WI38 (cell line): ENCODE results near the gene USP14.

Source experiments
- H3K4me3 ChIP-seq: 2 replicates; pipeline ENCODE4 v1.5.1; 2011; ENCODE audit warnings: low read depth, mild to moderate bottlenecking, control low read depth, low read length
- TF ChIP-seq, protein P1 (sequence below): IDR thresholded peaks from 2 replicates; pipeline ENCODE4 v1.5.1; 2012; ENCODE audit warnings: low read depth, mild to moderate bottlenecking, control low read depth, low read length

The USP14 gene

DNA sequence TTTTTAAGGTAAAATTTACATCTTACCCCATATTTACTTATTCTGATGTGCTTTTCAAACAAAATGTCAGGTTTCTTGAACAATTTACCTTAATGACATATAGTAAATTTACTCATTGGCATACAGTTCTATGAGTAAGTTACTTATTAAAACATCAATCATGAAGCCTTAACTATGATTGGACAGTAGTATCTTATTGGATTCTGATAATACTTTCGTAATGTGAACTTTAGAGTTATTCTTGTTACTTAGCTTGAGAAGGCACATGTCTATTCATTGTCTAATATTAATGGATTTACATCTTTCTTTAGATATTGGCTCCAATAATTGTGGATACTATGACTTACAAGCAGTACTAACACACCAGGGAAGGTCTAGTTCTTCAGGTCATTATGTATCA is 51.7 kb downstream of the USP14 start:
- TF ChIP-seq, protein P1, sequence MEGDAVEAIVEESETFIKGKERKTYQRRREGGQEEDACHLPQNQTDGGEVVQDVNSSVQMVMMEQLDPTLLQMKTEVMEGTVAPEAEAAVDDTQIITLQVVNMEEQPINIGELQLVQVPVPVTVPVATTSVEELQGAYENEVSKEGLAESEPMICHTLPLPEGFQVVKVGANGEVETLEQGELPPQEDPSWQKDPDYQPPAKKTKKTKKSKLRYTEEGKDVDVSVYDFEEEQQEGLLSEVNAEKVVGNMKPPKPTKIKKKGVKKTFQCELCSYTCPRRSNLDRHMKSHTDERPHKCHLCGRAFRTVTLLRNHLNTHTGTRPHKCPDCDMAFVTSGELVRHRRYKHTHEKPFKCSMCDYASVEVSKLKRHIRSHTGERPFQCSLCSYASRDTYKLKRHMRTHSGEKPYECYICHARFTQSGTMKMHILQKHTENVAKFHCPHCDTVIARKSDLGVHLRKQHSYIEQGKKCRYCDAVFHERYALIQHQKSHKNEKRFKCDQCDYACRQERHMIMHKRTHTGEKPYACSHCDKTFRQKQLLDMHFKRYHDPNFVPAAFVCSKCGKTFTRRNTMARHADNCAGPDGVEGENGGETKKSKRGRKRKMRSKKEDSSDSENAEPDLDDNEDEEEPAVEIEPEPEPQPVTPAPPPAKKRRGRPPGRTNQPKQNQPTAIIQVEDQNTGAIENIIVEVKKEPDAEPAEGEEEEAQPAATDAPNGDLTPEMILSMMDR: no peak

GRCh38 chr18:210733-211132 is 52.4 kb downstream of the USP14 start:
- TF ChIP-seq, protein P1: no peak
- H3K4me3 ChIP-seq: no peak overlapping the region

More for the DNA sequence above, 51.7 kb downstream of the USP14 start:
- no peak overlapping the region for H3K4me3 ChIP-seq

DNA sequence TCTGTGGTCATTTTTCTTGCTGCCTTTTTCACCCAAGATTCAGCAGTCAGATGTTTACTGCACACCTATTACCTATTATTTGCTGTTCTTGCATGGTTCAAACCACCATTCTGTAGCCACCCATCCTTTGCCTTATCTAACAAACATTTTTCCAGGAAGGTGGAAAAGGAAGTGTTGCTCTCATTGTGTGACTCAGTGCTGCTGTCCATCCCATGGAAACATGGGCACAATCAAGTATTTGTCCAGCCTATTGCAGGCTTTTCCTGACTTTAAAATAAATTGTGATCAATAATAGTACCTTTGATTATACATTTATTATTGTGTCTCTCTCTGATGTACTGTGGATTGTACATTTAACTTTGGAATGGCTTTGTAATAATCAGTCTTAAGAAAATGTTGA is 53.2 kb downstream of the USP14 start:
- TF ChIP-seq, protein P1: no peak
- no peak overlapping the region for H3K4me3 ChIP-seq

DNA sequence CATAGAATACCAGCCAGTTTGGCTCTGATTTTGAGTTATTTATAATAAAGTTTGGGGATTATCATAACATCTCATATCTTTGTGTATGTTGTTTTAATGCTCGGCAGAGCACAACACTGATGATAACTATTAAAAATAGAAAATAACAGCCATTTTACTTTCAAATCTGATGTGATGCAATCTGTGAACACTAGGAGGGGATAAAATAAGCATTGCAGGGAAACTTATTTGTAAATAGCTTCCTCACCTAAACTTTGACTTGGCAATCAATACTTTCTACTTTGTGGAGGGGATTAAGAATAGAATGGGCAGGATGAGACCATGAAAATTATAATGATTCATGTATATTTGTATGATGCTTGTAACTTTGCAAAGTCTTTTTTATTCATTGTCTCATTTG is 54.4 kb downstream of the USP14 start:
- no peak overlapping the region for H3K4me3 ChIP-seq
- TF ChIP-seq, protein P1: no peak

DNA sequence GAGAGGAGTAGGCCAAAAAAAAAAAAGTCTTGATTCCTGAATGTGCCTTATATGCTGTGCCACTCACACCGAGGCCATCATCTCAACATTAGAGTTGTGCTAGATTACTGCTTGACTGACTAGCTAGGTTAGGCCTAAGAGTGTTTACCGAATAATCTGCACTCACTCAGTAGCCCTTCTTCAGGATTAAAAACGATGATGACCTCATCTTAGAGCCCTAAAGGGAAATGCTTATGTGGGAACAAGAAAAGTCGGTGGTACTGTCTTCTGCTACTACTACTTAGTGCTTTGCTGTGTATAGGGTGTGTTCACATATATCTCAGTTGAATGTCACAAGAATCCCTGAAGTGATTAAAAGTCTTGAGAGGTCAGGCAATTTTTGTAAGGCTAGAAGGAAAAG is 55.1 kb downstream of the USP14 start:
- TF ChIP-seq, protein P1: no peak
- H3K4me3 ChIP-seq: no peak overlapping the region

GRCh38 chr18:213966-214365 is 55.6 kb downstream of the USP14 start:
- TF ChIP-seq, protein P1: no peak
- no peak overlapping the region for H3K4me3 ChIP-seq

GRCh38 chr18:215448-216010 is 57.2 kb downstream of the USP14 start:
- TF ChIP-seq, protein P1: no peak
- H3K4me3 ChIP-seq: no peak overlapping the region
